ENCODE results near the gene HLCS. TPM values are rescaled to one million over a fixed set of nuclear protein-coding genes. Genes with fewer than 3 reads are reported as not detected.
A peak's percentile ranks its signal among the peaks of the same experiment; 100 is the strongest.

The HLCS gene
- total RNA-seq, 1 experiment from 2014 or later, result 44.3 TPM

DNA sequence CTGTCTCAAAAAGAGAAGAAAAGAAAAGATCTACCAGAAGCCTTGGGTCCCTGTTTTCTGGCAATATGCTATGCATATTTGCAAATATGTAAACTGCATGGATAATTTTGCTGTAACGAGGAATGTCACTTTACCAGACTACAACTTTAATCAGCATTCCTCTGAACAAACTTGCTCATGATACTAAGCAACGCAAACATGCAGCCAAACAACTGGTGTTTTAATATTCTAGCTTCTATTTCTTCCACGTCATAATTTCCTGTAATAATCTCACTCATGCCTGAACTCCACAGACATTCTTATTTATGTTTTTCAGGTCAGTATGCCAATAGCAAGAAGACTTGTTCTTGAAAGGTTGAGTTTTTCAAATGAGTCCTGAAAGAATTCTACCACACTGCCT, 153.4 kb downstream of the HLCS start:
- no peak for DNase-seq (ENCODE audit: low spot score)

DNA sequence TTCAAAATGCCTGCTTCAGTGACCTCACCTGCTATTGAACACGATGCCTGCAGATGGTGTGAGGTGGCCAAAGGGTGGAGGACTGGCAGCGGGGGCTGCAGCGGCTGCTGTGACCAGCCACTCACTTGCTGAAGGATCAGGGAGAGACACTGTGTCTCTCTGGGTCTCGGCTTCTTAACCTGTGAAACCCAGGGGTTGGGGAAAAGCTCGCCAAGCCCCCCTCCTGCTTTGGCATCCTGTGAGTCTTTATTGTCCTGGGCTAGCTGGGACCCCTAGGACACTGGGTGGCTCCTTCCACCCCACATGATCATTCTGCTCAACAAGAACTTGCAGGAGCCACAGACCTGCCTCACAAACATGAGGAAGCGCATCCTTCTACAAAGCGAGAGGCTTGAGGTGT, 154.7 kb downstream of the HLCS start:
- DNase-seq (ENCODE audit: low spot score), result no peak

DNA sequence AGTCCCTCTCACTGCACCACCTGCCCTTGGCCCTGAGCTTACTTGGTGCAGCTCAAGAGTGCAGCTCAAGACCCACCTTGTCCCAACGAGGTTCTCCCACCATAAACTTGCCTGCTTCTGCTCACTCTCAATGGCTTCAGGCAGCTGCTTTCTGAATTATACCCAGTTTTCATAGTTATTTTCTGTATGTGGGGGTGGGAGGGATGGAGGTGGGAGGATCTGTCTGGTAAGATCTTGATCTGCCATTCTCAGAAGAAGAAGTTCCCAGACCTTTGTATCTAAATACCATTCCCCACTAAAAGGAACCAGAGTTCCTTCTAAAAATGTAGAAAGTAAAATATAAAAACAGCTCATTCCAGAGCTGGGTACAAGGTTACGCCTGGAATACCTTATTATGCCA, 156.0 kb downstream of the HLCS start:
- no peak for DNase-seq (ENCODE audit: low spot score)

DNA sequence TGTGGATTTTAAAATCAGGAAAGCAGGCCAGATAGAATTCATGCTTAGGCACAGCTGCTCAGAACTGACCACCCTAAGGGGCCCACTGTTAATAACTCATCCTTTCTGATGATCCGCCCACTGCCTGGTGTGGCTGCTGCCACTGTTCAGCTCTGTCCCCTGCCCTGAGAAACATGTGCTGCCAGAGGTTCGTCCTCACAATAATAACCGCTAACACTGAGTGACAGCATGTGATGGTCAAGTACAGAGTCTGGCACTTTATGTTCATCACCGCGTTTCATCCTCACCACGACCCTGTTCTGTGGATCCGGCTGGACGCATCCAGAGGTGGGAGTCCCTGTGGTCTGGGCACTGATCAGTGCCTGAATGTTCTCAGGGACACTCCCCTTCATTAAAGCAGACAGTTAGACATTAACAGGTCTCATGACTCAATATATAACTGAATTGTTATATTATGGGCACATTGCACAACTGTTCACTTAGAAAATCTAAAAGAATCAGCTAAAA, 159.0 kb downstream of the HLCS start:
- DNase-seq (ENCODE audit: low spot score), result no peak

DNA sequence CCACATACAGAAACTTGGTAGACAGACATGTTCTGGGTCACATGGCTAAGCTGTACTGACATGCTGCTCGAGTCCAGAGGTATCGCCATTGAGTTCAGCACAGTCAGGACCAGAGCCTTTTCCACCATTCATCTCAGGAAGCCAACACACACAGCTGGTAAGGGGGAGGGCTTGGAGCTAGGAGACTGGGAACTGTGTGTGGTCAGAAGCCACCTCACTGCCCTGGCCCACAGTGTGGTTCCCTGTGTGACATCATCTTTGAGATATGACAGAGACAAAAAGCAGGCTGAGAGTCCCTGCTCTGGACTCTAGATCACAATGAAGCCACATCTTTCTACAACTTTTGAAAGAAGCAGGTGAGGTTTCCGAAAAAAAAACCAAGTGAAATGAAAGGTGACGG, 160.4 kb downstream of the HLCS start:
- DNase-seq (ENCODE audit: low spot score), result peak; percentile 23

DNA sequence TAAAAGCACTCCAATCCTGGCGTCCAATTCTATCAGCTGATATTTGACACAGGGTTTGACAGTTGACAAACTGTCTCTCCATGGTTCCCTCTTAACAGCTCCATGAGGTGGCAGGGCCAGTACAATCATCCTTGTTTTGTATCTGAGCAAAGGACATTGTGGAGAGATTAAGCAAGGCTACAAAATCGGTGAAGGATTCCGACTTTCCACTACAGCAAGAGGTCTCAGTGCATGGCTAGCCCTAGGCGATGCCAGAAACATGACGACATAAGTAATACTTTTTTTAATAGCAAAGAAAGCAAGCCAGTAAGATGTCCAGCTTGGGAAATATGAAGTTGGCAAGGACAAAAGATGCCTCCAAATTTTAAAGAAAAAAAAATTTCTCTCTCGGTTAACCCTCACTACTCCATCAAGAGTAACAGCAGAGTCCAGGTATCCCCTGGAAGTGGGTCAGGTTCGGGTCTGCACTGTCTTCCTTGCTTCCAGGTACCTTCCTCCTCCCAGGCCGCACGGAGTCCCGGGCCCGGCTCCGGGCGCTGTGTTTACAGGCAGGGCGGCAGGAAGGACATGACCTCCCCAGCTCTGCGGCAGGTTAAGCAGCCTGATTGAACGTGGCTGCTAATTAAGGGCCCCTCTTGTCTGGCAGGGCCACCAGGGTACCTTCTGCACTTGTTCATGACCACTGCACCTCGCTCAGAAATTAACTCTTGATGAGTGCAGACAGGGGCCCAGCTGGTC, 161.4 kb downstream of the HLCS start:
- DNase-seq (ENCODE audit: low spot score), result no peak

DNA sequence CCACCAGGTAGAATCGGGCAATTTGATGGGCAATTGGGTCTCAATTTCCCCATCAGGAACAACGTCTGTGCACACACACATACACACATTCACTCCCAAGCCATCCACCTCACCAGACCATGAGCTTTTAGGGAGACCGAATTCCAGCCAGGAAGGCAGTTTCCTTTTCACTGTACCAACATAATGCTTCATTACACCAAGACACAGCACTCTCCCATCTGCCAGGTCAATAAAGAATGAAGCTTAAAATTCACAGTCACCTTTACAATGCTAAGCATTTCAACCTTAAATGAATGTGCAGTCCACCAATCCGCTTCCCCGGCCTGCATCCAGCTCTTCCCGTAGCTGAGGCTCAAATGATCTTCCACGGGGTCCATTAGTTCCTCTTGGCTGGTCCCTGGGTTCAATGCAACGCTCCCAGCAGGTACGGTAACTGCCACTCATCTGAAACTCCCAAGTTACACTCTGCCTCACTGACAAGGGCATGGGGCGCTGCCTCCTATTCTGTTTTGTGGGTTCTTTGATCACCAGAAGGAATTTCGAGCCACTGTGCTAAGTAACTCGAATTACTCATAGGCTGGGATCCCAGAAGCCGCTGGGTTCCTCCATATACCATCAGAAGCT, 162.5 kb downstream of the HLCS start:
- DNase-seq (ENCODE audit: low spot score), result no peak

DNA sequence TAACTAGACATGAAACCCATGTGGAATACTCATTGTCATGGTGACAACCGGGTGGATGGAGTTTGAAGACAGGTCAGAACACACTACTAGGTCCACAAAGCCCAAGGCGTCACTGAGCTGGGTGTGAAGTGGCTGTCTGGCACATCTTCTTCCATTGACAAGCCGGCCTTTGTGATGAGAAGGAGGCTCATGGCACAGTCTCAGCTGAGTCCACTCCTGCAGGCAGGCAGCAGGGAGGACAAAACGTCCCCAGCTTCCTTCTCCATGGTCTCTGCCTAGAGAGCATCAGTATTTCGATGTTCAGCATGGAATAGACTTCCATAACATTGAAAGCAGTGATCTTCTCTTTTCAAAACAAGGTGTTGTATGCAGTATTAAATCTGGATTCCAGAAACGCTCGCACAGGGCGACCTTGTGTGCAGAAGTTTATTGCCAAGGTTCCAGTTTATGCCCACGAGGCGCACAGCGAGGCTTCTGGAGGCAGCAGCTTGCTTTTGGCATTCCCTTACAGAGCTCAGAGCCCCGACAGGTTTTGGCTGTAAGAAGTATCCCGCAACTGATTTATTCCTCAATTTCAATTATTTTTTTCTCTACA, 163.3 kb downstream of the HLCS start:
- DNase-seq (ENCODE audit: low spot score), result no peak

DNA sequence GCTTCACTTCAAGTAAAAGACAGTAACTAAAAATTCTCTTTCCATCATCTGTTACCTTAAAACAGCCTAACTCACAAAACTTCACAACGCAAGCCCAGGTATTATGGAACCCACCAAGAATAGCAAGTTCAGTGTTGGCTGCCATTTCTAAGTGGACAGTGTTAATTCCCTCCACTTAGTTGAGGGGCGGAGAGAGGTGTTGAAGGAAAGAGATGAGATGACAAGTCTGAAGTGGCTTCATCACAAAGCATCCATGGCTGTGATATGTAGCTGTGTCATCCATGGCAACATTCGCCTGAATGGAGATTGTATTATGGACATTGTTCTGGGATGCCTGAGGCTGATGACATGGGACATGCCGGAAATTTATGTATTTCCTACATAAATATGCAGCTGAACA, 165.7 kb downstream of the HLCS start:
- DNase-seq (ENCODE audit: low spot score), result no peak

DNA sequence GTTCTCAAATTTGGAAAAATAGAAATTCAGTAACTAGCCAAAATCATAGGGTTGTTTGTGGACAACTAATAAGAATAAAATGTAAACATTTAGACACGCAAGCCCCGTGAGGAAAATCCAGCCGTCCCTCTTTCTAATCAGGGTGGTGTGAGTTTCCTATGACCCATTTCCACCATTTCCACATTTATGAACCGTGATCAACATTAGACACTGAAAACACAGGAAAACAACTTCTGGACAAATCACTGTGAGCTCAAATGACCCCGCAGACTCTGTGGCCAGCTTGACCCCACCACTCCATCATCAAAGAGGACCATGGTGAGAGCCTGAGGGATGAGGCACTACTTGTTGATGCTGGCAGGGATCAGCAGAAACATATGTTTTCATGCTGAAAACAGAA, 166.6 kb downstream of the HLCS start:
- no peak for DNase-seq (ENCODE audit: low spot score)

DNA sequence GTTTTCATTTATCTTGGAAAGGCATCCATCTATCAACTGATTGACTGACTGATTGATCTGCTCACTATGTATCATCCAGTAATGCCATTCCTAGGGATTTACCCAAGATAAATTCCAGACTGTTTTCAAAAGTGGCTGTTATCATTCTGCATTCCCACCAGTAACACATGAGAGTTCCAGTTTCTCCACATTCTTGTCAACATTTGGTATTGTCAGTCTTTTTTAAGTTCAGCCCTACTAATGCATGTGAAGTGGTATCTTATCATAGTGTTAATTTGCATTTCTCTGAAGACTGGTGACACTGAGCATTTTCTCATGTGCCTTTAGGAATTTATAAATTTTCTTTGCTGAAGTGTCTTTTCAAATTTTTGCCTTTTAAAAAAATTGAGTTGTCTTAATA, 168.0 kb downstream of the HLCS start:
- no peak for DNase-seq (ENCODE audit: low spot score)

DNA sequence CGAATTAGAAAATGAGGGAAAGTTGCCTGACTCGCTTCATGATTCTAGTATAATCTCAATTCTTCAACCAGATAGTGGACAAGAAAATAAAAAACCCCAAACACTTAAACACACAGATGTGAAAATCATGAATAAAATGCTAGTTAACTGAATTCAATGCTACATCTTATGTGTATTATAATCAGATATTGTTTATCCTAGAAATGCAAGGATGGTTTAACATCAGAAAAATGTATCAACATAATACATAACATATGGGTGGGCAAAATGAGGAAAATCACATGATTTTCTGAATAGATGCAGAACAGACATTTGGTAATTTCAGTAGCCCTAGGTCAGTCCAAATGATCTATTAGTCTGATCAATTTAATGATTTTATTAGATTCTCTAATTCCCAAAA, 170.4 kb downstream of the HLCS start:
- DNase-seq (ENCODE audit: low spot score), result no peak

DNA sequence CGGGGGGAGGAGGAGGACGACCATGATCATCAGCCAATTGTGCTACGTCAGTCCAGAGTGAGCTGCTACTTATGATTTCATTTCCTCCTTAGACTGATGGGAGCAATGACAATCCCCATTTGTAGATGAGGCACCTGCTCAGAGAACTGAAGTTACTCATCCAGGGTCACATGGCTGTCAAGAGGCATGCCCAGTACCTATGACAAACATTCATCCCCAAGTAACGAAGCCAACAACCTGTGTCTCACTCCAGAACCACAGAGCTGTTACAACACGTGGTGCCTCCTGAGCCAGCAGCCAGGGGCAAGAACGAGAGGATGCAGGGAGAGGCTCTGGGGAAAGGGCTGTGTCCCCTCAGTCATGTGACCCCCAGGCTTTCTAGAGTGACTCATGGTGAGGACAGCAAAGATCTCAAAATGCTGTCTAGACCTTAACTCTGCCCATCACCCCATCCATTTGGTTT, 173.9 kb downstream of the HLCS start:
- peak; percentile 84 for DNase-seq (ENCODE audit: low spot score)

DNA sequence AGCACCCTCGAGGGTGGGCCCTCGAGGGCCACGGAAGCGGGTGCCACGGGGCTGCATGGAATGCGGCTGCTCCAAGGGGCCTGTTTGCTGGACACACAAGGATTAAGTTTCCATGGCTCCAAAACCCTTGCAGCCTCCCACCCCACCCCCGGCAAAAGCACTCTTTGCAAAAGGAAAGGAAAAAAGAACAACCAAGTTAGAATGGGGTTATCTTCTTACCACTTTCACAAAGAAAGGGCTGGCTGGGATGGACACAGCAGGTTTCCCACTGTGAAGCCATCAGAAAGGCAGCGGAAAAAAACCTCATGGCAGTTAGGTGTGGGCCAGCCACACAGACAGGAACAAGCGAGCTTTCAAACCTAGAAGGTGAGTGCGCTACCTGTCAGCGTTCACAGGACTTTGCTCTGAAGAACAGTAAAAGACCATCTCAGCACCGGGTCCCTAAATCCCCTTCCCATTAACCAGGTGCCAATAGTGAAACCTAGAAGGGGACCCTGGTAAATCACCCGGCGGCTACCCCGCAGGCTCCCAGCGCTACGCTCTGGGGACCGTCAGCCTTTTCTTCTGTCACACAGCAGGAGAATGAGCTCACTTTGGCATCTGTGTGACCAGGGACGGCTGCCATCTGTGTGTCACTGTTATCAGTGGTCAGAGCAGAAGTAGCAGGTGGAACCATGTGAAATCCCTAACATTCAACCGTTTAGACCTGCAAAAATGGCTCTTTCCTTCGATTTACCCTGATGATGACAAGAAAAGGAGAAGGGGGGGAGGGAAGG, 174.6 kb downstream of the HLCS start:
- no peak for DNase-seq (ENCODE audit: low spot score)

DNA sequence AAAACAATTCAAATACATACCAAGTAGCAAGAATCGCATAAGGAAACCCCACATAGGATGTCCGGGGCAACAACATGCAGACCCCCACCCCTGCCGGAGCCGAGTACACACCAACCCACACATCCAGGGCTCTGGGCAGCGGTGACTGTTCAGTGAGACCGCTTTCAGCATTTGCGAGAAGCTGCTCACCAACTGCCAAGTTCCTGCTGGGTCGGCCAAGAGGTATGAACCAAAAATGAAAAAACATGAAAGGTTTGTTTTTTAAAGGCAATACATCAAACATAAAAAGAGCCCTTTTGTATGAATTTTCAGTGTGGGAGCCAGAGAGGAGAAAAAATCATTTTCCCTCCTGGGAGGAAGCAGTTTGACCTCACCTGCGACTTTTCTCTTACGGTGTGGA, 175.3 kb downstream of the HLCS start:
- DNase-seq (ENCODE audit: low spot score), result no peak

DNA sequence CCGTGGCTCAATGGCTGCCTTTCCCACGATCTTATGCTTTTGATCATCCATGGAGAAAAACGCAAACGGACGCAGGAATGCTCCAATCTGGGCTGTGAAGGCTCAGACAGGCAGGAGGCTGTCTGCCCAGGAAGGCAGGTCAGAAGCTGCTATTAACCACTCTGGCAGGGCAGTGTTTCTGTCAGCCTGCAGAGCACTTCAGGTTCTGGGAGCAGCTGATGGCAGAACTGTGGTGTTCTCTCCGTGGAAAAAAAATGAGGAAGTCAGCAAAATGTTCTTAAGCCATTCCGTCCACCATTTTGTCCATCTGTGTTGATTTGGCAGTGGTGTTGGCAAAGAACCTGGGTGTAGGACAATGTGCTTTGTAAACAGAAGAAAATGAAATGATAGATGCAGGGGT, 175.9 kb downstream of the HLCS start:
- no peak for DNase-seq (ENCODE audit: low spot score)

DNA sequence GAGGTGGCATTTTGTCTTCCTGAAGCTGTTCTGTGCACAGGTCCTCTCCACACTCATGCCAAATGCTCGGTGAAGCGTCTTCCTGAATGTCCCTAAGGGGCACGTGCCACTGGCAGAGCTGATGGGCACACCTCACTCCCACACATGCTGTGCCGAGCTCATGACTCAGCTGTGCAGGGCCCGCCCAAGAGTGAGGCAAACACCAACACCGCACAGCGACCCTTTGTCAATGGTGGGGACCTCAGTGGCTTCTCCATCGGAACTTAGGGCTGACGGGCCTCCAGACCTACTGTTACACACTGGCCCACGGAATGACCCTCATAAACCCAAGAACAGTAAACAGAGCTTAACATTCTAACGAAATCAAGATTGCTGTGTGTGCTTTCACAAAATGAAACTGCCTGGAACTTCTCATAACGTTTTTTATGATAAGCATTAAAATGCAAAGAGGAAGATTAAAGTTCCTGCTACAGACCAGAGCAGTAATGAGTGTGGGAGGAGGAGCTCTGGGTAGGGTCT, 178.3 kb downstream of the HLCS start:
- peak; percentile 81 for DNase-seq (ENCODE audit: low spot score)

DNA sequence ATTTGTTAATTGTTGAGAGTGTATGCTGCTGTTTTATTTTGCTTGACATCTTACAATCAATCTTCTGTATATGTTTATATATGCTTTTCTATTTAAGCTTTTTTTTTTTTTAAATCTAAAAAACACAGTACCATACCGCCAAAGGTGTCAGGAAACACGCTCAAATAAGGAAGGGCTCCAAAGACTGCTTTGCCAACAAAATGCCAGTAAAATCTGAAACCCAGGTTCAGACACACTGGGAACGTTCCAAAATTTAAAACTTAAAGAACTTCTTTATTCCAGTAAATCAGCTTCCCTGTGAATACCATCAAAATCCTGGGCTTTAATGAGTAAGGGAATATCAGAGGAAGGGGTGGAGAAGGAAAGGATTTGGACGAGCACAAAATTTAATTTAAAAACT, 180.3 kb downstream of the HLCS start:
- no peak for DNase-seq (ENCODE audit: low spot score)

DNA sequence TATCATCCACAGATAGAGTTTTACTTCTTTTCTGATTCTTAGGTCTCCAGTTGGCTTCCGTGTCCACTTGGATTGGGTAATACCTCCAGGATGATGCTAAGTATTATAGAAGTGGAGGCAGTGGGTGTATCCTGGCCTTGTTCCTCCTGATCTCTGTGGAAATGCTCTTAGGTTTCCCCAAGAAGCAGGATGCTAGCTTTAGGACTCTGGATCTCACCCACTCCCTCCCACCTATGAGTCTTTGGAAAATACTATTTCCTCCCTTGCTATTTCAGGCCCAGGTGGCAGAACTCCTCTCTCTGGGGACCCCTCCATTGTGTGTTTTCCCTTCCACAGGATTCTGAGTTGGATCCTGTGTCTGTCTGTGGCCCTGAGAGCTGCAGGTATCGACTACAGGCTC, 180.9 kb downstream of the HLCS start:
- DNase-seq (ENCODE audit: low spot score), result no peak

DNA sequence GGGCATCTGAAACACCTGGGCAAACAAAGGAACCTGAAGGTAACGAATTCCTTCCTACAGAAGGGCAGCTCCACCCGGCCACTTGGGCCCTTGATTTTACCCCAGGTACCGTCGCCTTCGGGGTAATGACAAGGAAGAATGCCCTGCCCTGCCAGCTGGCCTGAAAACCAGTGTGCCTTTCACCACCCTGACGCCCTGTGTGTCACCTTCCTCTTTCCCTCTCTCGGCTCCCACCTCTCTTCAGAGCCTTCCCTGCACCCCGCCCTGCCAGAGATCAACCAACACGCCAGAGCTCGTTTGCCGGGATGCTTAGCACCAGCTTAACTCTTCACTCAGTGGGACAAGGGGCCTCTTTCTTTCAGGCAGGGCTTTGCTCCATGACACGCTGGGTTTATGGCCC, 181.5 kb downstream of the HLCS start:
- no peak for DNase-seq (ENCODE audit: low spot score)

DNA sequence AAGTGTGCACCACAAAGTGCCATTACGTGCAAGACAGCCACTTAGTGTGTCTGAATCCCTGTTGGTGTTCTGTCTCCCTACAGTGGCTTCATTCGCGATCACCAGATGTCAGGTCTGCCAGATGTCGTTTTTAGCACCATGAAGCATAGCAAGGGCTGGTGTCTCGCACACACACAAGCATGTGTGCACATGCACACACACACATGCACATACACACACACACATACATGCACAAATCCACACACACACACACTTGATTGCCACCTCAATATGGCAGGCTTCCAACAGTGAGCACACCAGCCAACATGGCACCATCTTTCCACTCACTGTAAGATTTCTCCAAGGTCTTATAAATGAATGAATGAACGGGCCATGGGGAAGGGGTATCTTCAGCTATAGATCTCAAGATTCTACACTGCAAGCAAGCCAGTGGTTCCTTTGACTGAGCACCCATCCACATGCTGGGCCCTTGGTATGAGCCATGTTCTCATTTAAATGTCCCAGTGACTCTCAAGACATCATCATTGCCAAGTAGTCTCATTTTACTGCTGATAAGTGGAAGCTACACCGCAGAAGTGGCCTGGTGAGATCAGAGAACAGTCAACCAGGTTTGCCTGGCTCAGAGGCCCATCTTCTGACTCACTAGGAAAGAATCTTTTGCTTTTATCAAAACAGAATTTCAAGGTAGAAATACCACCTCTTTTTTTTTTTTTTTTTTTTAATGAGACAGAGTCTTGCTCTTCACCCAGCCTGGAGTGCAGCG, 182.7 kb downstream of the HLCS start:
- DNase-seq (ENCODE audit: low spot score), result peak; percentile 99
